ENCODE measurements around the gene PARM1. TPM values are rescaled to one million over a fixed set of nuclear protein-coding genes. Genes with fewer than 3 reads are reported as not detected.

The PARM1 gene
- polyA plus RNA-seq, 1 of the 3 experiments (the other 2 are of a cell fraction) = not detected

- Histone ChIP-seq H3K9ac (no peak overlapping the region), H3K27ac (ENCODE audit: low read depth in 2 of 2, low read length in 1 of 2) (no peak overlapping the region), H3K36me3 (replicated peaks in 1 of 2; ENCODE audit: control insufficient read depth in 1 of 2, insufficient read depth in 2 of 2, low read length in 1 of 2) (no peaks in the 10 kb centered on the region), H3F3A (replicated peaks; ENCODE audit: insufficient read depth) (no peaks in the 10 kb centered on the region), H3K9me2 (no peaks in the 10 kb centered on the region), H3K9me3 (no peaks in the 10 kb centered on the region), H3K27me3 (ENCODE audit: insufficient read depth) (no peaks in the 10 kb centered on the region), H3K79me2 (ENCODE audit: insufficient read depth) (no peaks in the 10 kb centered on the region), H4K20me1 (ENCODE audit: insufficient read depth) (no peaks in the 10 kb centered on the region), H3K4me1 (ENCODE audit: control insufficient read depth in 1 of 2, insufficient read depth in 2 of 2, low read depth in 1 of 2, low read length in 1 of 2) (no peaks in the 10 kb centered on the region), H3K4me2 (no peak overlapping the region), H3K4me3 (ENCODE audit: low read depth in 2 of 2, low read length in 1 of 2) (no peak overlapping the region), H2AFZ (ENCODE audit: low read depth) (no peak overlapping the region)
- ChIA-PET CTCF (no interaction called here), POLR2A (no interaction called here)
- DNase-seq = no peak
- WGBS (ENCODE audit: low lambda C conversion rate) = 11% methylated on average over 5 of the region's 5 CpGs
- TF ChIP-seq MXI1 (IDR thresholded peaks at IDR 0.05; ENCODE audit: low read depth, low read length) (no peak), RFX5 (IDR thresholded peaks at IDR 0.05; ENCODE audit: low read length) (no peak), REST (IDR thresholded peaks at IDR 0.05; ENCODE audit: low read depth, low read length) (no peak), FOXM1 (IDR thresholded peaks at IDR 0.05; ENCODE audit: low read depth) (no peak), PBX3 (IDR thresholded peaks at IDR 0.05) (no peak), EZH2phosphoT487 (IDR thresholded peaks at IDR 0.05; ENCODE audit: borderline replicate concordance, low read depth) (no peak), YY1 (IDR thresholded peaks at IDR 0.05; ENCODE audit: low read depth) (no peak), TEAD4 (IDR thresholded peaks at IDR 0.05; ENCODE audit: borderline replicate concordance, insufficient read depth) (no peak), FOXJ3 (CRISPR knock-in tag; IDR thresholded peaks at IDR 0.05) (no peak), GATA2 (CRISPR knock-in tag; IDR thresholded peaks at IDR 0.05) (no peak), CHD2 (IDR thresholded peaks at IDR 0.05; ENCODE audit: low read length, partially characterized antibody) (no peak), POLR2AphosphoS5 (IDR thresholded peaks at IDR 0.05; ENCODE audit: low read depth, low read length) (no peak), MEF2A (IDR thresholded peaks at IDR 0.05; ENCODE audit: borderline replicate concordance, low read depth) (no peak)
- TF ChIP-seq, protein P1, sequence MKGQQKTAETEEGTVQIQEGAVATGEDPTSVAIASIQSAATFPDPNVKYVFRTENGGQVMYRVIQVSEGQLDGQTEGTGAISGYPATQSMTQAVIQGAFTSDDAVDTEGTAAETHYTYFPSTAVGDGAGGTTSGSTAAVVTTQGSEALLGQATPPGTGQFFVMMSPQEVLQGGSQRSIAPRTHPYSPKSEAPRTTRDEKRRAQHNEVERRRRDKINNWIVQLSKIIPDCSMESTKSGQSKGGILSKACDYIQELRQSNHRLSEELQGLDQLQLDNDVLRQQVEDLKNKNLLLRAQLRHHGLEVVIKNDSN (IDR thresholded peaks at IDR 0.05; ENCODE audit: borderline replicate concordance, low read depth) = no peak
These were observed 18.0 kb downstream of the PARM1 start for GRCh38 chr4:74950882-74951281.
